GM03348 (cell line): ENCODE measurements around the gene MRPL53.
"Not testable (repeated sequence)": the region's sequence is repeated elsewhere in the genome, so short reads cannot be mapped to it uniquely, and the experiment has no call there.

Source experiments
- DNase-seq: peaks from one replicate; pipeline ENCODE4 v3.0.0; 2012; ENCODE audit warnings: low spot score

The MRPL53 gene

DNA sequence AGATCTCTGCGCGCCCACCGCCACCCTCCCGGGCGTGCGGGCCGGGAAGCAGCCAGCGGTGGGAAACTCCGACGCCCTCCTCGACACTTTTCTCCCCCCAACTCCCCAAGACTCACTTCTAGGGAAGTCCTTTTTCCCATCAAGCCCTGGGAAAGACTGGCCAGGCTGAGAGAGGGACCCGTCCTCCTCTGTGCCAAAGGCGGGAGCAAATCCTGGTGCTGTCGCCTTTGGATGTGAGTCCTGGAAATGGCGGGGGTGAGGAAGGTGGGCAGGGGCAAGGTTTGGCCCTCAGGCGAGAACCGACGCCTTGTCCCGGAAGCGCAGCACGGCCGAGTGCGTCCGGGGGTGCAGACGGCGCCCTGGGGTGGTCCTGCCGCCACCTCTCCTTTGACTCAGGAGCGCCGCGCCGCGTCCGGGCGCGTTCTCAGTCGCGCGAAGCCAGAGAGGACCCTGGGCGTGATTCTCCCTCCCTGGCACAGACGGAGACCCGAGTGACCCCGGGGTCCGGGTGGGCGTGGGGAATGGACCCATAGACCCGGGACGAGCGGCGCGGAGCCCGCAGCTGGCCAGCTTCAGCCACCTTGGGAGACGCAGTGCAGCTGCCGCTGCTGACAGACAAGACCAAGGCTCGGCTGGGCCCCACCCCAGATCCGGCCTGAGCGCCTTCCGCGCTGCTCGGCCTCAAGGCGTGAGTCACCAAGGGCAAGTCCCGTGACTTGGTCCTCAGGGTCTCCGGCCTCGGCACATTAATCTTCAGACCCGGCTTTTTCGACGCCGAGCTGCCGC is 30.4 kb upstream of the MRPL53 start:
- peak; percentile 91 for DNase-seq

DNA sequence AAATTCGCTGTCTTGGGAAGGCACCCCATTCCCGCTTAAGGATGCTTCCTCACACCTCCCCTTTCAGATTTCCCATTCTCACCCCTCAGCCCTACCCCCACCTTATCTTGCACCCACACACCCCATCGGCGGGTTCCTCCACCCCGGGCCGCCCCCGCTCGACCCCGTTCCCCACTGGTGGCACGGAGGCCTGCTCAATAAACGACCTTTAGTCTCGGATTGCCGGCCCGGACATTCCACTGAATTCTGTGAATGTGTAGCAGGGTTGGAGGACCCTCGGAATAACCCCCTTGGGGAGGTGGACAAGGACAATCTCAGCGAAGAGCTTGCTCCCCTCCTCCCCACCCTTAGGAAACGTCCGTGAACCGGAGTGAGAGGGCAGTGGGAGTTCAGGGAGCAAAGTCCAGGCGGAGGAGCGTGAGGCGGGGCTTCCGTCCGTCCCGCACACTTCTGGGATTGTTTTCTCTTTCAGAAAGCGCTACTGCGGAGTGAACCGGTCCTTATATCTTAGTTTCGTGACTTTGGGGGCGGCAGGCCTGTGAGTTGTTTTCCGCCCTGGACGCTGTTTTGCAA is 29.8 kb upstream of the MRPL53 start:
- DNase-seq = peak; percentile 27

DNA sequence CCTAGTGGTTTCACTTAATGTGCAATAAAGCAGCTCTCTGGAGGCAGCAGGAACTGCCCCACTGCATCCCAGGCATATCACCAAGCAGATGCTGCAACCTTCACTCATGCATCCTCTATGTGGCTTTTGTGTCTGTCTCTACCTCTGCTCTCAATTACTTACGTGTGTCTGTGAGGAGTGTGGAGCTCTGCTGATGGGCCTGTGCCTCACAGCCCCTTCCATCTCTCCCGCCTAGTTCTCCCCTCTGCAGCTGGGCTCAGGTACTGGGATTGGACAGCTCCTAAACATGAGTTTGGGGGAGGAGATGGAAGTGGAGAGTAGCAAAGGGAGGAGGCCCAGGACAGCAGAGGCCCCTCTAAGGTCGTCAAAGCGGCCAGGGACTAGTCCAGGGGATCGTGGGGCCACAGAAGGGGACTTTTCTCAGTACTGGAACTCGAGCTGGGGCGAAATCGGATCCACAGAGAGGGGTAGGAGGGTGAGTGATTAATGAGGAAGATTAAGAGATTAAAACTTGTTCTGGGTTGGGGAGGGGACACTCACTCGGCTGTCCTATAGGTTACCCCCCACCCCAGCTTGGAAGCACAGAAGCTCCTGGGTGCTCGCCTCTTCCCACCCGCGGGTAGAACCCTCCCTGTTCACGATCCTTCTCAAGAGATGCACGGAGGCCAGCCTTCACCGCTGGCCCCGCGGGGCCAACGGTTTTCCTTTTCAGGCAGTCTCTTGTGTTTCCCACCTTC is 29.0 kb upstream of the MRPL53 start:
- no peak for DNase-seq

DNA sequence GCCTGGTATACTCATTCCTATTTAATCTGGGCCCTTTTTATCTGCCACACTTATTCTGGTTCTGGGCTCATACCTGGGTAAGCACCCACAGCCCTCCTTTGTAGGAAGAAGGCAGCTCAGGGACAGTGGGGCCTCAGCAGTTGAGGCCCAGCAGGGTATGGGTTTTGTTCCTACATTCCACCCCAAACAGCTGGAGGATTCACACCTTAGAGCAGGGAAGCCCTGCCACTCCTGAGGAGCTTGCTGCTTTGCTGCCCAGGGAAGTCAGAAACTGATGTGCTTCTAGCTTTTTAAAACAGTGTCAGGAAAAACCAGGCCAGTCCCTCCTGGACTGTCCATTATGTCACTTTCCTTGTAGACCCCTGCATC is 28.1 kb upstream of the MRPL53 start:
- DNase-seq = no peak

DNA sequence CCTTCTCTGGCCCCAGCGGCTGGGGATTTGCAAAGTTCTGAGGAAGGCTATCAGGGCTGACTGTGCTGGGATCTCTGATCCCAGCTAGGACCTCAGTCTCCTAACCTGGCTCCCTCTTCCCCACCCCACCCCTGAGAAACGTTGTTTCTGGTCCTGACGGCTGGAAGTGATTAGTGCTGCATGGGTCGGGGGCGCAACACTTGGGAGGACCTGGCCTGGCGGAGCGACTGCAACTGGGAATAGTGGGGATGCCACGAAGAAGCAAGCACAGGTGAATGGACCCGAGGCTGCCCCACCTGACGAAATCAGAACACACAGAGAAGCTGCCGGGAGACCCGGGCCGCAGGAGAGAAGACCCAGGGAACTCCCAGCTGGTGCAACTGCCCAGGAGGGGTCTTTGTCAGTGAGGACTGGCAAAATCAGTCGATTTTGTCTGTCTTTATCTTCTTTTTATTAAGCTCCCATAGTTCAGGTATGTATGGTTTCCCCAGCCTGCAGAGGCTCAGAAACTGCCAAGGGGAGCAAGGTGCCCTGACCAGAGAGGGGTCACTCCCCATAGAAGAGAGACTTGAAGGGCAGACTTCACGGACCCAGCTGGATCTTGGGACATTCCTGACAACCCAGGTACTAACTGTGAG is 27.6 kb upstream of the MRPL53 start:
- no peak for DNase-seq

DNA sequence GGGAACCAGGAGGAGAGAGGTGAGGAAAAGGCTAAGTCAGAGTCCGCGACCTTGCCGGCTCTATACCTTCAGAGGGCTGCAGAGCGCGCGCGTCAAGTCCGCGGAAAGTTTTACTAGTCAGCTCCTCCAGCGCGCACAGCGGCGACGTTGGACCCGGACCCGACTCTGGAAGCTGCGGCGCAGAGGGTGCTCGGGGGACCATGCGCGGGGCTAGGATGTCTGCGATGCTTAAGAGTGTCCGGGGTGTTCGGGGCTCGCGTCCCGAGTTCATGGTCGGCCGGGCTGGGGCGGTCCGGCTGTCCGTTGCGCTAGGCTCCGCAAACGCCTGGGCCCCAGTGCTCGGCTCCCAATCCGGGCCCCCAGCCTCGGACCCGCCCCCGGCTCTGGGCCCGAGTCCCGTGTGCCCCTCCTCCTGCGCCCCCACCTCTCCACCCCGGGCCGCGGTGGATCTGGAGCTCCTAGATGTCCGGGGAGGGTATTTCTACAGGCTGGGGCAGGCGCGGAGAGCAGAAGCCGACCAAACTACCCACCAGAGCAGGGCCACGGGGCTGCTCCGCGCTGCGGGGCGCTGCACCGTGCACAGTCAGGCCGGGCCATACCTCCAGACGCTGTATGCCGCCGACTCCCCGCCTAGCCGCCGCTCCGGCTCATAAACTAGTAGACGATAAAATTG is 26.9 kb upstream of the MRPL53 start, which contains the start of gene LBX2:
LBX2 (minus strand) TSS at position 337 of the 673 bp plus-strand sequence; CDS start at position 271, 66 bp downstream.
- DNase-seq = peak; percentile 31

DNA sequence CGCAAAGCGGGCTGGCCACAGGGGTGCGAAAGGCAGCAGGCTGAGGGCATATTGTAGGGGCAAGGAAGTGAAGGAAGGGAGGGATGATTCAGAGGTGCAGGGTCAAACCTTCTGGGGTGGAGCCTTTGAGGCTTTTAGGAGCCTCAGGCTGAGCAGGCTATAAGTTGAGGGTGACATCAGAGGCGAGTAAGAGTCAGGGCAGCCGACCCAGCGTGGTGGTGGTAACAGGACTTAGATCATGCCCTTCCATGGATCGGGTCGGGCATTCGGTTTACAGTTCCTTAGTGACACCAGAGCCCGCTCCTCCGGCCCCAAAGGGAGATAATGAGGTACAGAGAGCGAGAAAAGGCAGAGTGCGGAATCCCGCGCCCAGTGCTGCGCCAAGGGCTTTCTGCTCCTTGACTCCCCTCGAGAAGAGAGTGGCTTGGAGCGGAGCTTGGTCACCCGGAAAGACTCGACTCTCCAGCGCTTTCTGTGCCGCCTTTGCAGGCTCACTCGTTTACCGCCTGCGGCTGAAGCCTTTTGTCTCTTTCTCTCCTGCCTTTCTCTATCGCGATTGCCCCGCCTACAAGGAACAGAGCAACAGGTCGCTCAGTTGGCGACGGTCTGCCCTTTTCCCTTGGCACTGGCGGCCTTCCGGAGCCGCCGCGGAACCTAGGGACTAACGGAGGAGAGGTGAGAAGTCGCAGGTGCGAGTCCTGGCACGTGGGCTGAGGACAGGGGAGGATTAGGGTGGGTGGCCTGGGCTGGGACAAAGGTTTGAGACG is 26.2 kb upstream of the MRPL53 start:
- peak; percentile 31 for DNase-seq

DNA sequence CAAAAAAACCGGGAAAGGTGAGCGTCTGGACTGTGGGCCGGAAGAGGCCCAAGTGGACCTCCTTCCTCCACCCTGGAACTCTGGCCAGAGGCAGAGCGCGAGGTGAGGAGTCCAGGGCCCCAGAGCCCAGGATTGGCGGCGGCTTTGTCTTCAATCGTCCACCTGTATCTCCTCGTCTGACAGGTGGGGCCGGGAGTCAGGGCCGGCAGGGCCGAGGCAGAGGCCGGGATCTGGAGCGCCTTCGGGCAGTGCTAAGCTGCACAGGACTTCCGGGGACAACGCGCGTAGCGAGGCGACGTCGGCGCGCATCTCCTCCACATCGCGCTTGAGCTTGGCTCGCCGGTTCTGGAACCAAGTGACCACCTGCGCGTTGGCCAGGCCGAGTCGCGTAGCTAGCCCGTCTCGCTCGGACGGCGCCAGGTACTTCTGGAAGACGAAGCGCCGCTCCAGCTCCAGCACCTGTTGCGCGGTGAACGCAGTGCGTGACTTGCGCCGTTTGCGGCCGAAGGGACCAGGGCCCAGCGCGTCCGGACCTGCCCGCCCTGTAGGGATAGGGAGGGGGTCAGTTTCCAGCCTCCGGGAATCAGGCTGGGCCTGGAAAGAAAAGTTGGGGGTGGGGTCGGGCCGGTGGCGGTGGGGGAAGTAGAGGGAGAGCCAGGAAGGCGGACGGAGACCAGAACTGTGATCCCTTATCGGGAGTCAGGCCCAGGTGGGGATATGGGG is 25.5 kb upstream of the MRPL53 start:
- peak; percentile 30 for DNase-seq

DNA sequence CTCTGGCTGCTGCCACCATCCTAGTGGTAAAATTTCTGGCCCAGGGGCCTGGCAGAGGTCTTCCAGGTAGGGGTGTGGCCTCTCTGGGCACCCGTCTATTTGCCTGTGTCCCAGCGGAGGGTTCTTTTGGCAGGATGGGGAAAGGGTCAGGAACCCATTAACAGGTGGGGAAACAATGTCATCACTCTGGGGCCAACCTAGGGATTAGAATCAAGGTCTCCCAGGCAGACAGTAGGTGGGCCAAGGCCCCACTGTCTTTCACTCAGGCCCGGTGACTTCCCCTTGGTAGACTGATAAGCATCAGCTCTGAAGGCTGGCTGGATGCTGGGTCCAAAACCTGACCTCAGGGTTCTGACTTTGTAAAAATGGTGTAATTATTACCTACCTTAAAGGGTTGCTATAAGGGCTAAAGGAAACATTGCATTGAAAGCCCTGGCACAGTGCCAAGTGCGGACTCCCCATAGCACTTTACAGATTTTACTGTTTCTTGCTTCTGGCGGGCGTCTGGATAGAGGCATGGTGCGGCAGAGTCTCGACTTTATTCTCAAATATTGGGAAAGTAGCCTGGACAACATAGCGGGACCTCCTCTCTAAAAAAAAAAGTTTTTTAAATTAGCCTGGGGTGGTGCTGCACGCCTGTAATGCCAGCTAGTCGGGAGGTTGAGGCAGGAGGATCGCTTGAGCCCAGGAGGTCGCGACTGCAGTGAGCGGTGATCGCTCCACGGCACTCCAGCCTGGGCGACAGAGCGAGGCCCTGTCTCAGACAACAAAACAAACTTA is 24.7 kb upstream of the MRPL53 start:
- no peak for DNase-seq

DNA sequence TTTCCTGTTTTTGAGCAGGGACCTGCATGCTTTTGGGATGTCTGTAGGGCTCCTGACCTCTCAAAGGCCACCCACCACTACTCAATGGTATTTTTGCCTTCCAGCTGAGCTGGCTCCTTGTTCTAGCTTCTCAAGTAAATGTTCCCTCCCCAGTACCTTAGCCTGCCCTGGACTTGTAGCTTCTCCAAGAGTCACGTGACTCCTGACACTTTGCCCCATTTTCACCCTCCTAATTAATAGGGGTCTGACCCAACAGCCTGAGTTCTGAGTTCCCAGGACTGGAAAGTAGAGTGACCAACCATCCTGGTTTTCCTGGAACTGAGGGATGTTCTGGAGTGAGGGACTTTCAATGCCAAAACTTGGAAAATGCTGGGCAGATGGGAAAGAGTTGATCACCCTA is 23.0 kb upstream of the MRPL53 start:
- DNase-seq = no peak

DNA sequence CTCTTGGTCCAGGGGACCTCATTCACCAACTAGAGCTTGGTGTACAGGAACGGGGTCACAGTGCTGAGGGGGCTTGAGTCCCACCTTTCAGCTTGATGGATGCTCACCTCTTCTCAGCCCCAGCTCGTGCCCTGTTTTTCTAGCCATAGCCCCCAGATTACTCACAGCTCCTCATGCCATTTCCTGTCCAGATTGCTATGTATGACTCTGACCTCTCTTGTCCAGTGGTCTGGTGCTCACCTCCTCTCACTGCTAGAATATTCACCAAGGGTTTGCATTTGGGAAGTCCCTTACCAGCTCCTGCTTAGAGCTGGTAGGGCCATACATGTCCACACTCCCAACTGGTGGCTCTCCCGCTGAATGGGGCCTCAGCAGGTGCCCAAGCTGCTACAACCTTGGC is 21.1 kb upstream of the MRPL53 start:
- no peak for DNase-seq

DNA sequence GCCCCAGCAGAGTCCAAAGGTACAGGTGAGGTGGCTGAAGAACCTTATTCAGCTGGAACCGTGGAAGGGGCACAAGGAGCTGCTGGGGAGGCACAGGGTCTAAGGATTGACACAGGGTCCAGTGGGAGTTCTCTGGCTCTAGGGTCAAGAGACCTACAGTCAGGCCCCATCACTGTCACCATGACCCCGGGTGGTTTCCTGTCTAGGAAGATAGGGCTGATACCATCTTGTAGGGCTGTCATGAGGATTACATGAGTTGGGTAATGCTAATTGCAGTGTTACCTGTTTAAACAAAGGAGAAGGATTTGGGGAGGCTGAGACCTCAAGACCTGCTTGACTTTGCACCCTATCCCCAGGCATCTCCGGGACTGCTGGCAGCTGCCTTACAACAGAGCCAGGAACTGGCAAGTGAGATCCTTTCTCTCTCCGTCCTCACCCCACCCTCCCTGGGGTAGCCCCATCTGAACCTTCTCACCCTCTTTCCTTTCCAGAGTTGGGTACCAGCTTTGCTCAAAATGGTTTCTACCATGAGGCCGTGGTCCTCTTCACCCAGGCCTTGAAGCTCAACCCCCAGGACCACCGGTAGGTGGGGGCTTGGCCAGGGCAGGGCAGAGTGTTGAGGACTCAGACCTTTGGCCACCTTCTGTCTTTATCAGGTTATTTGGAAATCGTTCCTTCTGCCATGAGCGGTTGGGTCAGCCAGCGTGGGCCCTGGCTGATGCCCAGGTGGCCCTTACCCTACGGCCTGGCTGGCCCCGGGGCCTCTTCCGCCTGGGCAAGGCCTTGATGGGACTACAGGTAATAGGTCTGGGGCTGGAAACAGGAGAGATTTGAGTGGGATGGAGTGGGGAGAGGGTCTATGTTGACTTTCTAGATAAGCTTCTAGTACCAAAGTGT is 19.4 kb upstream of the MRPL53 start:
- no peak for DNase-seq

DNA sequence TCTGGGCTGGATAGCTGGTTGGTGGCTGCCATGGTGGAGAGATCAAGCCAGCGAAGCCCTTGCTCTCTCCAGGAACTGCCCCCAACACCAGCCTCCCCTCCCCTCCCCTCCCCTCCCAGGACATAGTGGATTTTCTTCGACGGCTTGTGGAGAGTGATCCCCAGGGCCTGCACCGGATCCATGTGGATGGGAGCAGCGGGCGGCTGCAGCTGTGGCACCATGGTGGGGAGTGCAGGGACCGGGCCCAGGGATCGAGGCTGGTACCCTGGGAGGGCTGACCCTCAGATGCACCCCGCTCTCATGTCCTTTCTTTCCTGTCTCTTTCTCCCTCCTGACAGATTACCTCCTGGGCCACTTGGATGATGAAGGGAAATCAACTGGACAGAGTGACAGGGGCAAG is 17.4 kb upstream of the MRPL53 start:
- no peak for DNase-seq

DNA sequence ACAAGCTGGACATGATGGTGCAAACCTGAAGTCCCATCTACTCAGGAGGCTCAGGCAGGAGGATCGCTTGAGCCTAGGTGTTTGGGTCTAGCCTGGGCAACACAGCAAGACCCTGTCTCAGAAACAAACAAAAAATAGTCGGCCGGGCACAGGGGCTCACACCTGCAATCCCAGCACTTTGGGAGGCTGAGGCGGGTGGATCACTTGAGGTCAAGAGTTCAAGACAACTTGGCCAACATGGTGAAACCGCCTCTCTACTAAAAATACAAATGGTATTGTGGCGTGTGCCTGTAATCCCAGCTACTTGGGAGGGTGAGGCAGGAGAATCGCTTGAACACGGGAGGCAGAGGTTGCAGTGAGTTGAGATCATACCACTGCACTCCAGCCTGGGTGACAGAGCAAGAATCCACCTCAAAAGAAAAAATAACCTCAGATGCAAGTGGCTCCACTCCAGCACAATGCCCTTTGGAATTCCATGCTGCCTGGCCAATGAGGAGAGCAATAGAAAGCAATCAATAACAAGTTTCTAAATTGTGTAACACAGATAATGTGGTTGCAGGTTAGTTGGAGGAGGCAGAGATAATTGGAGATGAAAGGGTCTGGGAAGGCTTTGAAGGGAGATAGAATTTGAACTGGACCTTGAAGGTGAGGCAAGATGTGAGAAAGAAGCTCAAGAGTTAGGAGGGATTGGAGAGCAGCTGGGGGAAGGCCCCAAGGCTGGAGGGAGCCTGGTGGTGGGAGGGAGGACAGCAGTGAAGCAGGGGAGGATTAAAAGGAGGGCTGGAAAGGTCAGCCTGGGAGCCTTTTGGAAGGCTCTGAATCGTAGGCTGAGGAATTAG is 16.4 kb upstream of the MRPL53 start:
- no peak for DNase-seq

DNA sequence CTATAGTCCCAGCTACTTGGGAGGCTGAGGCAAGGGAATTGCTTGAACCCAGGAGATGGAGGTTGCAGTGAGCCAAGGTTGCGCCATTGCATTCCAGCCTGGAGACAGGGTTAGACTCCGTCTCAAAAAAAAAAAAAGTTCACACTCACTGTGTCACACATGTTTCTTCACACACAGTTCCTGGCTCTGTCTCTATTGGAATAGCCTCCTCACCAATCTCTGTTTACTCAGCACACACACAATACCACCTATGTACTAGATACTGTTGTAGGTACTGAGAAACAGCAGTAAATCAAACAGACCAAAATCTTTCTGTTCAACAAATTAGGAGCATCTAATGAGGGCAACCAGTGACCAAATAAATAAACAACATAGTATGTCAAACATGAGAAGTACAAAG is 13.7 kb upstream of the MRPL53 start:
- DNase-seq = no peak

DNA sequence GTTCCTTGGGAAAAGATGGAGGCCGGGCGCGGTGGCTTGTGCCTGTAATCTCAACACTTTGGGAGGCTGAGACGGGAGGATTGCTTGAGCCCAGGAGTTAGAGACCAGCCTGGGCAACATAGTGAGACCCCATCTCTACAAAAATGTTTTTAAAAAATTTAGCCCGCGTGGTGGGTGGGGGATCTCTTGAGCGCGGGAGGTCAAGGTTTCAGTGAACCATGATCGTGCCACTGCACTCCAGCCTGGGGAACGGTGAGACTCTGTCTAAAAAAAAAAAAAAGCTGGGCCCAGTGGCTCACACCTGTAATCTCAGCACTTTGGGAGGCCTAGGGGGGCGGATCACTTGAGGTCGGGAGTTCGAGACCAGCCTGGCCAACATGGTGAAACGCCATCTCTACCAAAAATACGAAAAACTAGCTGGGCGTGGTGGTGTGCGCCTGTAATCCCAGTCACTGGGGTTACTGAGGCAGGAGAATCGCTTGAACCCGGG is 11.2 kb upstream of the MRPL53 start:
- not testable (repeated sequence) for DNase-seq

DNA sequence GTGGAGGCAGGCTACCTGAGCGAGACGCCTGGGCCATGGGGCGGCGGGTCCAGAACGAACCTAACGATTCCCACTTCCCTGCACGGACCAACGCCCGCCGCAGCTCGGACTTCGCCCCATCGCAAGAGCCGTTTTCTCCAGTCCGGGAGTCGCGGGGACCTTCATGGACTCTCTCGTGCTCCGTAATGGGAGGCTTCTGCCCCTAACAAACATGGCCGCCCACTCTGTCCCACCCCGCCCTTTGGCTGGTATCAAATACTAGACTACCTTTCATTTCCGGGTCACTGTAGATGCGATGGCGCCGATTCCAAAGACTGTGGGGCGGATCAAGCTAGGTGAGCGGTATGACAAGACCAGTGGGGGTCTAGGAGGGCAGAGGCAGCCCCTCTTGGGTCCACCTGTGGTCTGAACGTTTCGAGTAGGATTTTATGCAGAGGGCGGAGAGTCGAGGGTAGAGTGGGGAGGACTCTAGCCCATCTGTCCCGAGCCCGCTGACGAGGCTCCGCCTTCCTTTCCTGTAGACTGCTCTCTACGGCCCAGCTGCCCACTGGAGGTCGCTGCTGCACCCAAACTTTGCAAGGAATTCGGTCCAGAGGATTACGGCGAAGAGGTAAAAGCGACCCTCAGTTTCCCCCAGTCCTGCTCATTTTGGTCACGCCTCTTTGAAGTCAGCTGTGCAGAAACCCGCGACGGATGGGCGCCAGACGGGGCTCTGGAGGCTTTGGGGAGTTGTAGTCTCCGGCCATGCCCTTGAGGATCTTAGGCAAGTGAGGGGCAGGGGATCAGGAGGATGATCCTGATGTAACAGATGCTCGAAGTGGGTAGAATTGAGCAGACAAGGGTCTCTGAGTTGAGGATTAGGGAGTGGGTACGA is 10.6 kb upstream of the MRPL53 start, which contains the start of the genes CCDC142 and TTC31:
CCDC142 (minus strand) TSS at position 198 of the 874 bp plus-strand sequence; CDS start at position 37, 161 bp downstream.
TTC31 (plus strand) TSS at position 281 of the 874 bp plus-strand sequence; CDS start at position 296, 15 bp downstream.
- DNase-seq = peak; percentile 94
